ENCODE measurements around the gene WFIKKN2.
"Not testable (repeated sequence)": the region's sequence is repeated elsewhere in the genome, so short reads cannot be mapped to it uniquely, and the experiment has no call there.

WFIKKN2 gene

GRCh38 chr17:50800196-50800700, 35.1 kb upstream of the WFIKKN2 start:
- H3K4me3 ChIP-seq (ENCODE audit: low read depth, low read length) = no peak overlapping the region
- no peak for DNase-seq (ENCODE audit: low read depth, low spot score)
- ChIA-PET POLR2A (no interaction called here), CTCF (interaction anchor here (1.0 to 10.5 kb wide), 4 partner anchors 17 to 52 kb away, joined by 3 to 81 read pairs (median 14); no protein-coding TSS in a partner anchor)
- TF ChIP-seq, protein P1, sequence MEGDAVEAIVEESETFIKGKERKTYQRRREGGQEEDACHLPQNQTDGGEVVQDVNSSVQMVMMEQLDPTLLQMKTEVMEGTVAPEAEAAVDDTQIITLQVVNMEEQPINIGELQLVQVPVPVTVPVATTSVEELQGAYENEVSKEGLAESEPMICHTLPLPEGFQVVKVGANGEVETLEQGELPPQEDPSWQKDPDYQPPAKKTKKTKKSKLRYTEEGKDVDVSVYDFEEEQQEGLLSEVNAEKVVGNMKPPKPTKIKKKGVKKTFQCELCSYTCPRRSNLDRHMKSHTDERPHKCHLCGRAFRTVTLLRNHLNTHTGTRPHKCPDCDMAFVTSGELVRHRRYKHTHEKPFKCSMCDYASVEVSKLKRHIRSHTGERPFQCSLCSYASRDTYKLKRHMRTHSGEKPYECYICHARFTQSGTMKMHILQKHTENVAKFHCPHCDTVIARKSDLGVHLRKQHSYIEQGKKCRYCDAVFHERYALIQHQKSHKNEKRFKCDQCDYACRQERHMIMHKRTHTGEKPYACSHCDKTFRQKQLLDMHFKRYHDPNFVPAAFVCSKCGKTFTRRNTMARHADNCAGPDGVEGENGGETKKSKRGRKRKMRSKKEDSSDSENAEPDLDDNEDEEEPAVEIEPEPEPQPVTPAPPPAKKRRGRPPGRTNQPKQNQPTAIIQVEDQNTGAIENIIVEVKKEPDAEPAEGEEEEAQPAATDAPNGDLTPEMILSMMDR (IDR thresholded peaks at IDR 0.05; ENCODE audit: insufficient read depth, low read length, missing control alignments) = no peak

DNA sequence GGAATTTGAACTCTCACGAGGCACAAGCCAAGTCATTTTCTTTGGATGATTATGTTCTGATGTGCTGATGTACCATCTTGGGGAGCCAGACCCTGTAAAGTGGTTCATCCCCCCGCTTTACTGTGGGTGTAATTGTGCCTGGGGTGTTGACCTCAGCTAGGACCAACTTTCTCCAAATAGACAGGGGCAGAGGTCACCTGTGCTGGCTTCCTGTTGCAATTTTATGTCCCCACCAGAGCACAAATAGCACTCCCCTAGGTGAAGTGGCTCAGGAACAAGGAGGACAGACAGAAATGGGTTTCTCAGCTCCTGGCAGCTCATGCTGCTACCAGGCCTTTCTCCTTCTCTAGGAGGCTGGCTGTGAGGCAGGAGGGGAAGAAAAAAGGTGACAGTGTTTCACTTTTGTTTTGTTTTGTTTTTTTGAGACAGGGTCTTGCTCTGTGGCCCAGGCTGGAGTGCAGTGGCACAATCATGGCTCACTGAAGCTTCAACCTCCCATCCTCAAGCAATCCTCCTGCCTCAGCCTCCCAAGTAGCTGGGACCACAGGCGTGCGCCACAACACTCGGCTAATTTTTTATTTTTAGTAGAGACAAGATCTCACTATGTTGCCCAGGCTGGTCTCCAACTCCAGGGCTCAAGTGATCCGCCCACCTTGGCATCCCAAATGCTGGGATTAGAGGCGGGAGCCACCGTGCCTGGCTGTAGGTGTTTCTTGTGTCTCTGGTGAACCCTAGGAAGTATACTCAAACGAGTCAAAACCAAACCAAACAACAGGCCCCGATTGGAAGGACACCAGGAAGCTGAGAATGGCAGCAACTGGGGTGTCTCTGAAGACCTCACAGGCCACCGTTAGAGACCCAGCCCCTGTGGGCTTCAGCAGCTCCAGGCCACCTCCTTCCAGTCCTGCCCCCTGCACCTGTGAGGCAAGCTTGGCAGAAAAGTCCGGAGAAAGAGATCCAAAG, 32.5 kb upstream of the WFIKKN2 start:
- ChIA-PET POLR2A (no interaction called here), CTCF (interaction anchor here (0.9 to 10.5 kb wide), 8 partner anchors 11 to 251 kb away, joined by 3 to 81 read pairs (median 6); no protein-coding TSS in a partner anchor)
- H3K4me3 ChIP-seq (ENCODE audit: low read depth, low read length) = no peak overlapping the region
- TF ChIP-seq, protein P1 (IDR thresholded peaks at IDR 0.05; ENCODE audit: insufficient read depth, low read length, missing control alignments) = no peak
- DNase-seq (ENCODE audit: low read depth, low spot score) = no peak

DNA sequence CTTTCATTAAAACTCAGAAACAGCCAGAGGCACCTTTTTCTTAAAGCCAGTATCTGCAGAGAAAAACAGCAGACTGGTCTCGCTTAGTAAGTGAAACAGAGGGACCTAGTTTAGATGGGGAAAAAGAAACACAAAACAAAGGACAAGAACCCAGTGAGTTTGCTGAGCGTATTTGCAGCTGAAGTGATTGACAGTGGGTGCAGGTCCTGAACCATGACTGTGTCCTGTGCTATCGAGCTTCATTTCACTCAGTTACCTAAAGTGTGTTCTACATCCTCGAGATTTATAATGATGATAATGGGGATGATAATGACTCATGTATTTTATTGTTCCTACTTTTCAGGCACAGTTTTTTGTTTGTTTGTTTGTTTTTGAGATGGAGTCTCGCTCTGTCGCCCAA, 31.7 kb upstream of the WFIKKN2 start:
- ChIA-PET POLR2A (no interaction called here), CTCF (interaction anchor here (1.3 to 10.5 kb wide), 4 partner anchors 13 to 49 kb away, joined by 4 to 81 read pairs (median 17); no protein-coding TSS in a partner anchor)
- no peak overlapping the region for H3K4me3 ChIP-seq (ENCODE audit: low read depth, low read length)
- no peak for DNase-seq (ENCODE audit: low read depth, low spot score)
- TF ChIP-seq, protein P1 (IDR thresholded peaks at IDR 0.05; ENCODE audit: insufficient read depth, low read length, missing control alignments) = no peak

- POLR2A ChIA-PET; DNase-seq (ENCODE audit: low read depth, low spot score); H3K4me3 ChIP-seq (ENCODE audit: low read depth, low read length): not testable (repeated sequence)
- CTCF ChIA-PET = interaction anchor here (4.4 kb wide), 1 partner anchor 12 kb away, joined by 26 read pairs; no protein-coding TSS in a partner anchor
Observed at GRCh38 chr17:50804749-50805475, 30.5 kb upstream of the WFIKKN2 start.

- TF ChIP-seq, protein P1 (IDR thresholded peaks at IDR 0.05; ENCODE audit: insufficient read depth, low read length, missing control alignments) = no peak
- H3K4me3 ChIP-seq (ENCODE audit: low read depth, low read length) = no peak overlapping the region
- no peak for DNase-seq (ENCODE audit: low read depth, low spot score)
- CTCF ChIA-PET = interaction anchor here (3.2 kb wide), 2 partner anchors 12 to 22 kb away, joined by 15 to 21 read pairs; no protein-coding TSS in a partner anchor
- POLR2A ChIA-PET = no interaction called here
Observed at GRCh38 chr17:50805486-50805885, 29.9 kb upstream of the WFIKKN2 start.

DNA sequence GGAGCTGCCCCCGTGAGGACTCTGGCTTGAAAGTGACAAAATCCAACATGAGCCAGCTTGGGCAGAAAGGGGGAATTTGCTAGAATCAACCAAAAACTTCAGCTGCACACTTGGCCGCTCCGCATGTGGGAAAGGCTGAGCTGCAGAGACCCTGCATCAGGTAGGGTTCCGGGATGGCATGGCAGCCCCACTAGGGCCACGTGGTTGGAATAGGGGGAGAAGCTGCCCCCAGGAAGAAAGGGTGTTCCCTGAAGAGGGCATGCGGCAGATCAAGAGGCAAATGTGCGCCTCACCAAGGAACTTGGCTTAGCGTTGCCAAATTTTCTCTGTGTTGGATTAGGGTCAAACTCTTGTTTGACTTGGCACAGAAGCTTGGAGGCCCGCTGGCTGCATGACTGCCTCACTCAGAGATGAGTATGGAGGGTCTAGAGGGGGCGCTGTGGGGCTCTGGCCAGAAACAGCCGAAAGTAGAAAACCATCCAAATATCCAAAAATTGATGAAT, 29.2 kb upstream of the WFIKKN2 start:
- ChIA-PET CTCF (interaction anchor here (0.8 to 3.2 kb wide), 5 partner anchors 11 to 151 kb away, joined by 3 to 21 read pairs (median 4); no protein-coding TSS in a partner anchor), POLR2A (no interaction called here)
- no peak overlapping the region for H3K4me3 ChIP-seq (ENCODE audit: low read depth, low read length)
- TF ChIP-seq, protein P1 (IDR thresholded peaks at IDR 0.05; ENCODE audit: insufficient read depth, low read length, missing control alignments) = no peak
- no peak for DNase-seq (ENCODE audit: low read depth, low spot score)

All from AG04449 (cell line).